ENCODE results near the gene CALN1. TPM values are rescaled to one million over a fixed set of nuclear protein-coding genes. Genes with fewer than 3 reads are reported as not detected.
"Not testable (repeated sequence)": the region's sequence is repeated elsewhere in the genome, so short reads cannot be mapped to it uniquely, and the experiment has no call there.

Gene CALN1
- 5.9 and 9.1 TPM in 2 replicates for total RNA-seq (2011; cell fraction: chromatin; rRNA removed; ENCODE audit: low replicate concordance)
- 1.3 and 1.7 TPM in 2 replicates for total RNA-seq (2011; cell fraction: nucleolus; rRNA removed)
- total RNA-seq (2011; cell fraction: nucleoplasm; rRNA removed) = 2.8 and 4.3 TPM in 2 replicates
- total RNA-seq (2014; rRNA removed) (1.4 and 1.5 TPM in 2 replicates), total RNA-seq (2014; rRNA removed; fragmentation: Illumina TruSeq; extraction: Trizol) (2.8 and 3.3 TPM in 2 replicates), total RNA-seq (2015; rRNA removed; fragmentation: Illumina TruSeq; extraction: Trizol) (3.0 and 3.3 TPM in 2 replicates), total RNA-seq (2021) (2.2 and 2.7 TPM in 2 replicates), polyA plus RNA-seq (2011; rRNA removed) (0.80 and 6.8 TPM in 2 replicates), polyA plus RNA-seq (2014; fragmentation: Illumina TruSeq; extraction: Trizol) (2.5 and 3.4 TPM in 2 replicates), polyA plus RNA-seq (2014; fragmentation: Nextera tagmentation; extraction: Ambion mirVana) (1 to 10 TPM; 6.1 to 7.5 TPM), polyA plus RNA-seq (2014; rRNA removed) (2.5 and 2.6 TPM in 2 replicates), polyA minus RNA-seq (2011; rRNA and poly(A)+ RNA removed) (0.60 and 5.8 TPM in 2 replicates), Bru-seq, nascent RNA (percentile 47 among the genes with signal in this experiment), BruChase-seq, experiment 1, labeled RNA remaining after a 2-hour chase (percentile 53 among the genes with signal in this experiment), BruChase-seq, experiment 2, labeled RNA remaining after a 6-hour chase (percentile 50 among the genes with signal in this experiment)
- 0.68 and 2.8 TPM in 2 replicates for polyA plus RNA-seq (2011; cell fraction: cytosol; rRNA removed)
- polyA plus RNA-seq (2011; cell fraction: nucleus; rRNA removed) = 0.49 and 2.6 TPM in 2 replicates
- polyA plus RNA-seq (2012) = 2.7 and 4.6 TPM in 2 replicates
- 3.6 TPM in 1 of 2 replicates, not detected in the other for polyA minus RNA-seq (2011; cell fraction: cytosol; rRNA and poly(A)+ RNA removed)
- 0.22 and 1.1 TPM in 2 replicates for polyA minus RNA-seq (2011; cell fraction: nucleus; rRNA and poly(A)+ RNA removed)
- long read RNA-seq, experiment 1, partial matches to known transcripts = 0 of 7 reads
- long read RNA-seq, experiment 1, other reads (novel, unspliced or antisense) = 7 of 7 reads
- long read RNA-seq, experiment 2, partial matches to known transcripts = 1 of 1 reads
- long read RNA-seq, experiment 2, other reads (novel, unspliced or antisense) = 0 of 1 reads
- long read RNA-seq, experiment 3, partial matches to known transcripts = 0 of 2 reads
- long read RNA-seq, experiment 3, other reads (novel, unspliced or antisense) = 2 of 2 reads

DNA sequence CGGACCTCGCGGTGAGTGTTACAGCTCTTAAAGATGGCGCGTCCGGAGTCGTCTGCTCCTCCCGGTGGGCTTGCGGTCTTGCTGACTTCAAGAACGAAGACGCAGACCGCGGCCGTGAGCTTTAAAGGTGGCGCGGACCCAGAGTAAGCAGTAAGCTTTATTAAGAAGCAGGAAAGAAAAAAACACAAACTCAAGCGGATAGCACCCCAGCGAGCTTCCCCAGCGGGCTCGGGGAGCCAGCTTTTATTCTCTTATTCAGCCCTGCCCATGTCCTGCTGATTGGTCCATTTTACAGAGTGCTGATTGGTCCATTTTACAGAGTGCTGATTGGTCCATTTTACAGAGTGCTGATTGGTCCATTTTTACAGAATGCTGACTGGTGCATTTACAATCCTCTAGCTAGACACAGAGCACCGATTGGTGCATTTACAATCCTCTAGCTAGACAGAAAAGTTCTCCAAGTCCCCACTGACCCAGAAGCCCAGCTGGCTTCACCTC is at the start of gene CALN1:
Gene CALN1 (minus strand): TSS at position 218 of the 498 bp plus-strand sequence.
- H3K27me3 ChIP-seq (ENCODE audit: control insufficient read depth in 2 of 2, insufficient read depth in 2 of 2, low read length in 2 of 2) = peaks cover 0 to 14% of the 10 kb centered on the region in 2 experiments; a peak in 1 of 5 replicates
- H2AFZ ChIP-seq (ENCODE audit: low read depth, low read length) = peak within 1 kb of the TSS; percentile 47; the same call in 1 of the 2 replicates
- H3K9ac ChIP-seq (ENCODE audit: insufficient read depth in 1 of 2, low read depth in 2 of 2, low read length in 2 of 2) = peak within 1 kb of the TSS; percentile 61 to 76
- H3K79me2 ChIP-seq (ENCODE audit: control insufficient read depth, insufficient read depth, low read length) = peaks cover 11% of the 10 kb centered on the region; the same call in 2 of the 3 replicates
- peak within 1 kb of the TSS; percentile 51; the same call in 1 of the 2 replicates for H3K4me2 ChIP-seq (ENCODE audit: insufficient read depth, low read length)
- BruUV-seq (replicated peaks); H4K20me1 ChIP-seq (replicated peaks; ENCODE audit: control insufficient read depth, insufficient read depth, low read length); intact Hi-C loops (cut with micrococcal nuclease); in situ Hi-C loops (cut with MboI); CTCF ChIA-PET (ENCODE audit: low intra/inter-chr PET ratio); H3K9me3 ChIP-seq (replicated peaks; ENCODE audit: control insufficient read depth, insufficient read depth, low read depth, low read length); H3K36me3 ChIP-seq (ENCODE audit: control insufficient read depth, insufficient read depth, low read length); H3K4me1 ChIP-seq (replicated peaks in 1 of 2; ENCODE audit: control insufficient read depth in 2 of 2, insufficient read depth in 2 of 2, low read length in 2 of 2); H3K9me1 ChIP-seq (ENCODE audit: control insufficient read depth, insufficient read depth, low read length): not testable (repeated sequence)
- POLR2A ChIA-PET = interaction anchor here (0.8 to 1.0 kb wide), 2 partner anchors 8 to 14 kb away, joined by 3 read pairs; no protein-coding TSS in a partner anchor
- DNase-seq (ENCODE audit: extremely low read depth in 1 of 4, low spot score in 3 of 4) = peak; percentile 29 to 64 (median 35)
- 26% methylated on average over 21 of the region's 21 CpGs for WGBS (ENCODE audit: insufficient coverage, low coverage, missing lambda C conversion rate)
- peak within 1 kb of the TSS; percentile 46 for H3K4me3 ChIP-seq
- peak within 1 kb of the TSS; percentile 67 for H3K27ac ChIP-seq (ENCODE audit: extremely low read depth, low read depth, low read length)
- peak; percentile 44 for FAIRE-seq
- ATAC-seq = peak; percentile 85
- TF ChIP-seq RBM25 (IDR thresholded peaks at IDR 0.05; ENCODE audit: low read depth, low read length, severe bottlenecking) (peak; percentile 56), TAF1 (IDR thresholded peaks at IDR 0.05; ENCODE audit: control insufficient read depth, extremely low read depth, insufficient read depth, low read length, severe bottlenecking) (peak; percentile 47), KDM5B (IDR thresholded peaks at IDR 0.05; ENCODE audit: insufficient replicate concordance, low read depth, low read length) (peak; percentile 88), POLR2AphosphoS5 (IDR thresholded peaks at IDR 0.05; ENCODE audit: control insufficient read depth, insufficient read depth, low read depth, low read length) (peak; percentile 61; the same call in 1 of the 2 replicates), RBFOX2 (IDR thresholded peaks at IDR 0.05; ENCODE audit: low read depth, low read length) (peak; percentile 73), POLR2H (tag; IDR thresholded peaks at IDR 0.05; ENCODE audit: low read depth) (peak; percentile 70), C11orf30 (IDR thresholded peaks at IDR 0.05; ENCODE audit: low read depth) (peak; percentile 96), YY1 (IDR thresholded peaks at IDR 0.05; ENCODE audit: borderline replicate concordance in 1 of 3, control insufficient read depth in 1 of 3, extremely low read depth in 1 of 3, insufficient read depth in 3 of 3, insufficient read length in 1 of 3, insufficient replicate concordance in 2 of 3, low read depth in 1 of 3, low read length in 2 of 3) (peak in 2 of 3 experiments; percentile 47 to 72), CC2D1A (IDR thresholded peaks at IDR 0.05) (peak; percentile 48; the same call in 1 of the 2 replicates), SUPT5H (IDR thresholded peaks at IDR 0.05) (peak; percentile 71), NFATC3 (IDR thresholded peaks at IDR 0.05) (peak; percentile 77; the same call in 1 of the 2 replicates), MAFK (IDR thresholded peaks at IDR 0.05; ENCODE audit: low read length) (peak; percentile 75), POLR2B (IDR thresholded peaks at IDR 0.05; ENCODE audit: low read depth, partially characterized antibody) (peak; percentile 56), POLR2G (IDR thresholded peaks at IDR 0.05; ENCODE audit: low read depth, low read length) (peak; percentile 73), POLR2A (conservative IDR thresholded peaks at IDR 0.05) (peak; percentile 83), MBD2 (IDR thresholded peaks at IDR 0.05; ENCODE audit: borderline replicate concordance, low read depth) (0 out of 2 replicates have a peak, but pooled peaks have one; percentile 20)
- TF ChIP-seq, protein P1, sequence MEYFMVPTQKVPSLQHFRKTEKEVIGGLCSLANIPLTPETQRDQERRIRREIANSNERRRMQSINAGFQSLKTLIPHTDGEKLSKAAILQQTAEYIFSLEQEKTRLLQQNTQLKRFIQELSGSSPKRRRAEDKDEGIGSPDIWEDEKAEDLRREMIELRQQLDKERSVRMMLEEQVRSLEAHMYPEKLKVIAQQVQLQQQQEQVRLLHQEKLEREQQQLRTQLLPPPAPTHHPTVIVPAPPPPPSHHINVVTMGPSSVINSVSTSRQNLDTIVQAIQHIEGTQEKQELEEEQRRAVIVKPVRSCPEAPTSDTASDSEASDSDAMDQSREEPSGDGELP (CRISPR knock-in tag; IDR thresholded peaks at IDR 0.05; ENCODE audit: borderline replicate concordance) = peak; percentile 25; the same call in 1 of the 2 replicates
